Esophagus muscularis mucosa (tissue), 4 donors: ENCODE data around the gene MAP7.

Experiments used
- EP300 ChIP-seq: sonication (generic); formaldehyde crosslinking; IDR thresholded peaks from one replicate; pipeline ENCODE4 v1.6.1; 2017; ENCODE audit warnings: antibody characterized with exemption
- POLR2A ChIP-seq: fragments of 450-650 bp; IDR thresholded peaks from one replicate; pipeline ENCODE4 v1.6.1; 2017; ENCODE audit warnings: antibody characterized with exemption, moderate library complexity, mild to moderate bottlenecking, low read depth
- POLR2AphosphoS5 ChIP-seq, 2 donors: sonication (generic); formaldehyde crosslinking; IDR thresholded peaks; one replicate each; pipeline ENCODE4 v1.6.1; 2017; ENCODE audit warnings: antibody characterized with exemption in 2 of 2
- TF ChIP-seq, protein P1 (sequence below), 3 experiments: fragments of 200-600 bp in 2 of 3; fragments of 450-650 bp in 1 of 3; sonication (generic) in 2 of 3; IDR thresholded peaks; one replicate each; pipeline ENCODE4 v1.5.1; 2017 to 2019; ENCODE audit warnings: antibody characterized with exemption in 3 of 3, mild to moderate bottlenecking in 2 of 3, moderate library complexity in 1 of 3

DNA sequence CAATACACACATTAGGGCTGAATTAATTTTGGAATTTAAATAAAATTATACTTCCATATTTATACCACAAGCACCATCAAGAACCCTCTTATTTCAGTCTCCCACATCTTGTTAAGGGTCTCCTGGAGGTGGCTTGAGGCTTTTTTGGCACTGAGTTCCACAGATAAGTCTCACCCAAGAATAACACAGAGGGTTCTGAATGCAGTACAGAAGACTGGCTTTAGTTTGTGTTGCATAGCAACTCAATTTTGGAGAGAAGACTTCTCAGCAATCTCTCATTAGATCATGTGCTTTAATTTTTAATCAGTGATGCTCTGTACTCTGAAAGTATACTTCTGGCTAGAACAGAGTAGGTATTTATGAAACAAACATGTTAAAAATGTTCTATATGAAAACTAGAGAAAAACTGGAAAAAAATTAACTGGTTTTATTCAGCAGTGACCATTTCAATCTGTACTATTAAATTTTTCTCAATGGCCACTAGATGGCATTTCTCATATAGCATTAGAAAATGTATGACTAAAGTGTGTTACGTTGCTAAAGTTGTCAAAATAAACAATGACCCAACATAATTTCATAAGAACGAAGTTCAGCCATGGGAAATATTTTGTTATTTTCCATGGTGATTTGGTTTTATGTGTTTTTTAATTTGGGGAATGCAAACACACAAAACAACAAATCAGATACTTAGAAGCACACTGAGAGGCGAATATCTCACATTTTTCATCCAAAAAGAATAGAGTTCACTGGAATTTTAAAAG, 32.7 kb upstream of the MAP7 start:
- TF ChIP-seq POLR2A, result no peak
- TF ChIP-seq, protein P1, sequence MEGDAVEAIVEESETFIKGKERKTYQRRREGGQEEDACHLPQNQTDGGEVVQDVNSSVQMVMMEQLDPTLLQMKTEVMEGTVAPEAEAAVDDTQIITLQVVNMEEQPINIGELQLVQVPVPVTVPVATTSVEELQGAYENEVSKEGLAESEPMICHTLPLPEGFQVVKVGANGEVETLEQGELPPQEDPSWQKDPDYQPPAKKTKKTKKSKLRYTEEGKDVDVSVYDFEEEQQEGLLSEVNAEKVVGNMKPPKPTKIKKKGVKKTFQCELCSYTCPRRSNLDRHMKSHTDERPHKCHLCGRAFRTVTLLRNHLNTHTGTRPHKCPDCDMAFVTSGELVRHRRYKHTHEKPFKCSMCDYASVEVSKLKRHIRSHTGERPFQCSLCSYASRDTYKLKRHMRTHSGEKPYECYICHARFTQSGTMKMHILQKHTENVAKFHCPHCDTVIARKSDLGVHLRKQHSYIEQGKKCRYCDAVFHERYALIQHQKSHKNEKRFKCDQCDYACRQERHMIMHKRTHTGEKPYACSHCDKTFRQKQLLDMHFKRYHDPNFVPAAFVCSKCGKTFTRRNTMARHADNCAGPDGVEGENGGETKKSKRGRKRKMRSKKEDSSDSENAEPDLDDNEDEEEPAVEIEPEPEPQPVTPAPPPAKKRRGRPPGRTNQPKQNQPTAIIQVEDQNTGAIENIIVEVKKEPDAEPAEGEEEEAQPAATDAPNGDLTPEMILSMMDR (IDR thresholded peaks at IDR 0.05), result peak; percentile 56 to 66 (median 59)
- TF ChIP-seq EP300, result no peak
- TF ChIP-seq POLR2AphosphoS5 (IDR thresholded peaks at IDR 0.05), result no peak
